SK-N-DZ (cell line): ENCODE measurements around the gene FAM110D. TPM values are rescaled to one million over a fixed set of nuclear protein-coding genes. Genes with fewer than 3 reads are reported as not detected.

ENCODE experiments used
- DNase-seq: peaks from one replicate; pipeline ENCODE4 v3.0.0-alpha.2; 2015; ENCODE audit warnings: low spot score
- polyA plus RNA-seq, 2 experiments: library from polyadenylated mRNA; depleted of rRNA; stranded (reverse); fragments of >200 nt; gene quantifications; 2 replicates each; pipeline ENCODE4 v1.2.3, GENCODE V29; 2014

FAM110D gene
- 0.14 and 1.4 TPM in 2 replicates for polyA plus RNA-seq (2014; cell fraction: cytosol; rRNA removed)
- 0.05 and 0.58 TPM in 2 replicates for polyA plus RNA-seq (2014; cell fraction: nucleus; rRNA removed)

GRCh38 chr1:26158908-26159742, at the start of gene FAM110D:
FAM110D (plus strand) TSS chr1:26159079; CDS start chr1:26161292, 2,213 bp downstream.
- DNase-seq: no peak

- no peak for DNase-seq
These were observed 49.4 kb upstream of the FAM110D start for GRCh38 chr1:26109229-26110164.

GRCh38 chr1:26110731-26111529, 47.9 kb upstream of the FAM110D start:
- DNase-seq: peak; percentile 76

- peak; percentile 90 for DNase-seq
These were observed 47.1 kb upstream of the FAM110D start, which contains the start of gene PDIK1L for GRCh38 chr1:26111530-26112406. PDIK1L (plus strand) TSS chr1:26111824; CDS start chr1:26114309, 2,485 bp downstream.

GRCh38 chr1:26112407-26112775, 46.5 kb upstream of the FAM110D start:
- no peak for DNase-seq

GRCh38 chr1:26114165-26114927, 44.5 kb upstream of the FAM110D start:
- DNase-seq: no peak

- DNase-seq: no peak
These were observed 38.8 kb upstream of the FAM110D start for GRCh38 chr1:26119892-26120608.

- DNase-seq: peak; percentile 72
These were observed 36.8 kb upstream of the FAM110D start for GRCh38 chr1:26121854-26122773.

GRCh38 chr1:26122988-26123973, 35.6 kb upstream of the FAM110D start:
- DNase-seq: no peak

GRCh38 chr1:26124418-26125331, 34.2 kb upstream of the FAM110D start:
- no peak for DNase-seq

GRCh38 chr1:26125382-26125781, 33.5 kb upstream of the FAM110D start:
- no peak for DNase-seq

- no peak for DNase-seq
These were observed 32.9 kb upstream of the FAM110D start for GRCh38 chr1:26125946-26126320.

- no peak for DNase-seq
These were observed 32.4 kb upstream of the FAM110D start for GRCh38 chr1:26126321-26127084.
